Measurements from ENCODE around the gene DGKB. TPM values are rescaled to one million over a fixed set of nuclear protein-coding genes. Genes with fewer than 3 reads are reported as not detected.

Gene DGKB
- total and polyA plus RNA-seq, 2 of the 8 experiments (the other 6 are each of a cell fraction or from before 2014, with no cell fraction given): 1.9 to 2.6 TPM

- no peaks in the 10 kb centered on the region; a peak in 1 of 4 replicates for H3K9me3 ChIP-seq (ENCODE audit: insufficient read depth in 2 of 2, low read depth in 1 of 2, low read length in 1 of 2)
- H2BK5ac ChIP-seq (ENCODE audit: low read depth, low read length): no peak overlapping the region
- no peak for FAIRE-seq
- peaks cover 3% of the 10 kb centered on the region; the same call in 1 of the 2 replicates for H3K23me2 ChIP-seq (ENCODE audit: low read depth, low read length)
- H3K18ac ChIP-seq (ENCODE audit: extremely low read depth, low read length): no peak overlapping the region
- no peaks in the 10 kb centered on the region for H3K79me1 ChIP-seq (ENCODE audit: low read depth, low read length)
- no peak overlapping the region for H2AFZ ChIP-seq (ENCODE audit: low read length)
- no peak overlapping the region for H2BK15ac ChIP-seq (ENCODE audit: low read length)
- H2BK120ac ChIP-seq (replicated peaks; ENCODE audit: low read depth, low read length): no peak overlapping the region
- H3K56ac ChIP-seq (replicated peaks; ENCODE audit: insufficient read length, low read depth, low read length): no peak overlapping the region
- TF ChIP-seq HDAC6 (IDR thresholded peaks at IDR 0.05; ENCODE audit: low read depth, low read length) (no peak), GABPA (IDR thresholded peaks at IDR 0.05; ENCODE audit: borderline replicate concordance, insufficient read depth, low read length) (no peak), ATF2 (IDR thresholded peaks at IDR 0.05; ENCODE audit: low read length) (no peak), CBX5 (IDR thresholded peaks at IDR 0.05; ENCODE audit: low read depth, low read length) (no peak), POU5F1 (IDR thresholded peaks at IDR 0.05; ENCODE audit: low read depth, low read length) (no peak), NRF1 (IDR thresholded peaks at IDR 0.05; ENCODE audit: low read depth, low read length) (no peak), SP4 (IDR thresholded peaks at IDR 0.05; ENCODE audit: low read length) (no peak)
- H3K4ac ChIP-seq (replicated peaks; ENCODE audit: insufficient read length, low read depth, low read length): no peak overlapping the region
- H3K14ac ChIP-seq (ENCODE audit: insufficient read length): no peak overlapping the region
- ChIA-PET CTCF (ENCODE audit: partially characterized antibody) (no interaction called here), POLR2A (ENCODE audit: partially characterized antibody) (no interaction called here)
- H3K27ac ChIP-seq (ENCODE audit: low read depth, low read length): no peak overlapping the region
- no peak overlapping the region for H3K23ac ChIP-seq (ENCODE audit: insufficient read length)
- H4K20me1 ChIP-seq (replicated peaks in 1 of 2; ENCODE audit: control insufficient read depth in 1 of 2, insufficient read depth in 2 of 2, low read length in 2 of 2): no peaks in the 10 kb centered on the region
- no peaks in the 10 kb centered on the region for H3K36me3 ChIP-seq (ENCODE audit: control insufficient read depth in 2 of 4, insufficient read depth in 4 of 4, low read length in 3 of 4)
- 97% methylated on average over 1 of the region's 1 CpG; no CpG with 5 or more reads in 1 of the 2 experiments for WGBS, 2 experiments (ENCODE audit: extremely low coverage in 1 of 2, insufficient coverage in 1 of 2, insufficient read length in 1 of 2, insufficient replicate concordance in 2 of 2, low coverage in 1 of 2, low lambda C conversion rate in 2 of 2, missing lambda C conversion rate in 1 of 2)
- H2BK20ac ChIP-seq (ENCODE audit: low read length): no peak overlapping the region
- H4K8ac ChIP-seq (ENCODE audit: extremely low read depth, insufficient read depth, low read length): no peak overlapping the region
- no peak overlapping the region for H4K91ac ChIP-seq (replicated peaks; ENCODE audit: insufficient read length, low read length)
- DNase-seq (ENCODE audit: low read depth in 1 of 2, low spot score in 2 of 2): no peak
- no peak overlapping the region for H3K4me2 ChIP-seq (ENCODE audit: insufficient read depth in 1 of 2, low read depth in 2 of 2, low read length in 2 of 2)
- H3K27me3 ChIP-seq (replicated peaks in 1 of 4; ENCODE audit: control insufficient read depth in 3 of 4, extremely low read depth in 1 of 4, insufficient read depth in 3 of 4, low read length in 3 of 4): no peaks in the 10 kb centered on the region
- H3K4me3 ChIP-seq (ENCODE audit: extremely low read depth in 1 of 4, insufficient read depth in 2 of 4, low read depth in 3 of 4, low read length in 4 of 4): no peak overlapping the region
- peaks cover 0 to 8% (median 3%) of the 10 kb centered on the region in 4 experiments; a peak in 4 of 7 replicates for H3K4me1 ChIP-seq (replicated peaks in 1 of 4; ENCODE audit: control insufficient read depth in 3 of 4, insufficient read depth in 4 of 4, low read length in 3 of 4)
- H3K79me2 ChIP-seq (ENCODE audit: control insufficient read depth in 1 of 2, insufficient read depth in 2 of 2, low read length in 2 of 2): no peaks in the 10 kb centered on the region
- H4K5ac ChIP-seq (ENCODE audit: insufficient read length, low read depth, low read length): no peak overlapping the region
- H2BK12ac ChIP-seq (ENCODE audit: low read depth, low read length): no peak overlapping the region
- H2AK5ac ChIP-seq (ENCODE audit: low read depth, low read length): no peak overlapping the region
- no peak overlapping the region for H3K9ac ChIP-seq (replicated peaks in 1 of 4; ENCODE audit: extremely low read depth in 1 of 4, low read depth in 3 of 4, low read length in 3 of 4)
Observed at GRCh38 chr7:14841869-14842268, 60.7 kb downstream of the DGKB start.

Data from H1 (cell line).